WERI-Rb-1 (cell line): ENCODE data around the gene KRTCAP2.

Experiments
- DNase-seq: peaks from one replicate; pipeline ENCODE4 v3.0.0-alpha.2; 2020
- H3K27ac ChIP-seq: fragments of 250-450 bp; sonication (Bioruptor Pico); 2 replicates; pipeline ENCODE4 v1.5.1; 2020; ENCODE audit warnings: mild to moderate bottlenecking, moderate library complexity
- H3K27me3 ChIP-seq: fragments of 250-450 bp; sonication (Bioruptor Pico); 2 replicates; pipeline ENCODE4 v1.5.1; 2021; ENCODE audit warnings: mild to moderate bottlenecking, low read depth, moderate library complexity; ENCODE audit not compliant: insufficient read depth, severe bottlenecking
- H3K36me3 ChIP-seq: fragments of 250-450 bp; sonication (Bioruptor Pico); 2 replicates; pipeline ENCODE4 v1.5.1; 2020; ENCODE audit warnings: mild to moderate bottlenecking, moderate library complexity
- H3K4me3 ChIP-seq: 2 replicates; pipeline ENCODE4 v1.5.1; 2011; ENCODE audit warnings: low read depth, mild to moderate bottlenecking, control low read depth, low read length
- H3K9me3 ChIP-seq: fragments of 250-450 bp; sonication (Bioruptor Pico); 2 replicates; pipeline ENCODE4 v1.5.1; 2021; ENCODE audit warnings: mild to moderate bottlenecking, moderate library complexity; ENCODE audit not compliant: severe bottlenecking
- TF ChIP-seq, protein P1 (sequence below): IDR thresholded peaks from 2 replicates; pipeline ENCODE4 v1.5.1; 2011; ENCODE audit warnings: low read depth, mild to moderate bottlenecking, control low read depth, inconsistent platforms, low read length

The KRTCAP2 gene

DNA sequence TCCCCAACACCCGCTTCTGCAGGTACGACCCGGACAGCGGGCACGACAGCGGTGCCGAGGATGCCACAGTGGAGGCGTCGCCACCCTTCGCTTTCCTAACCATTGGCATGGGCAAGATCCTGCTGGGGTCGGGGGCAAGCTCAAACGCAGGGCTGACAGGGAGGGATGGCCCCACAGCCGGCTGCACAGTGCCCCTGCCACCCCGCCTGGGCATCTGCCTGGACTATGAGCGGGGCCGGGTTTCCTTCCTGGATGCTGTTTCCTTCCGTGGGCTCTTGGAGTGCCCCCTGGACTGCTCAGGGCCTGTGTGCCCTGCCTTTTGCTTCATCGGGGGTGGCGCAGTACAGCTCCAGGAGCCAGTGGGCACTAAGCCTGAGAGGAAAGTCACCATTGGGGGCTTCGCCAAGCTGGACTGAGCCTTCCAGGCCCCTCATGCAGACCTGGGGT lies 10.7 kb upstream of the KRTCAP2 start:
- Histone ChIP-seq H3K27me3 (no peaks in the 10 kb centered on the region), H3K27ac (no peak overlapping the region), H3K4me3 (no peak overlapping the region), H3K36me3 (peaks cover 18% of the 10 kb centered on the region), H3K9me3 (no peaks in the 10 kb centered on the region)
- TF ChIP-seq, protein P1, sequence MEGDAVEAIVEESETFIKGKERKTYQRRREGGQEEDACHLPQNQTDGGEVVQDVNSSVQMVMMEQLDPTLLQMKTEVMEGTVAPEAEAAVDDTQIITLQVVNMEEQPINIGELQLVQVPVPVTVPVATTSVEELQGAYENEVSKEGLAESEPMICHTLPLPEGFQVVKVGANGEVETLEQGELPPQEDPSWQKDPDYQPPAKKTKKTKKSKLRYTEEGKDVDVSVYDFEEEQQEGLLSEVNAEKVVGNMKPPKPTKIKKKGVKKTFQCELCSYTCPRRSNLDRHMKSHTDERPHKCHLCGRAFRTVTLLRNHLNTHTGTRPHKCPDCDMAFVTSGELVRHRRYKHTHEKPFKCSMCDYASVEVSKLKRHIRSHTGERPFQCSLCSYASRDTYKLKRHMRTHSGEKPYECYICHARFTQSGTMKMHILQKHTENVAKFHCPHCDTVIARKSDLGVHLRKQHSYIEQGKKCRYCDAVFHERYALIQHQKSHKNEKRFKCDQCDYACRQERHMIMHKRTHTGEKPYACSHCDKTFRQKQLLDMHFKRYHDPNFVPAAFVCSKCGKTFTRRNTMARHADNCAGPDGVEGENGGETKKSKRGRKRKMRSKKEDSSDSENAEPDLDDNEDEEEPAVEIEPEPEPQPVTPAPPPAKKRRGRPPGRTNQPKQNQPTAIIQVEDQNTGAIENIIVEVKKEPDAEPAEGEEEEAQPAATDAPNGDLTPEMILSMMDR, result no peak
- no peak for DNase-seq

DNA sequence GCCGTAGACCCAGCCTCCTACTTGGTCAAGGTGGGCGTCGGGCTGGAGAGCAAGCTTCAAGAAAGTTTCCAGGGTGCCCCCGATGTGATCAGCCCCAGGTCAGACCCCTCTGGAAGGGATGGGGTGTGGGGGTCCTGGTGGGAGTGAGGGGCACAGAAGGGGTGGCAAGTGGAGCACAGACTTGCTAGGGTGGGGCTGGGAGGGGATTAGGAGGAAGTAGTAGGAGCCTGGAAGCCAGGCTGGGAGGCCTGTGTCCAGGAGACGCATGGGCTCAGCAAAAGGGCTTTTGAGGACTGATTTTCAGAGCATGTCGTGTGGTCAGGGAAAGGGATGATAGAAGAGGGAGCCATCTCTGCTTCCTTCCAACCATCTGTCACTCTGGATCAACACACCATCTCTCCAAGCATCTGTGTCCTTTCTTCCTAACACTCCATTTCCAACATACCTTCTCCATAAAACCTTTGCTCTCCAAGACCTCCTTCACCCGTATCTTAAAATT lies 9.0 kb upstream of the KRTCAP2 start:
- Histone ChIP-seq H3K27me3 (no peaks in the 10 kb centered on the region), H3K36me3 (peaks cover 27% of the 10 kb centered on the region), H3K9me3 (no peaks in the 10 kb centered on the region), H3K27ac (peak overlapping the region; percentile 67), H3K4me3 (no peak overlapping the region)
- TF ChIP-seq, protein P1, result no peak
- peak; percentile 89 for DNase-seq

GRCh38 chr1:155181371-155182051 lies 8.4 kb upstream of the KRTCAP2 start:
- Histone ChIP-seq H3K4me3 (no peak overlapping the region), H3K27me3 (no peaks in the 10 kb centered on the region), H3K9me3 (no peaks in the 10 kb centered on the region), H3K27ac (peak overlapping the region; percentile 67), H3K36me3 (peaks cover 30% of the 10 kb centered on the region)
- TF ChIP-seq, protein P1, result no peak
- DNase-seq, result peak; percentile 11

DNA sequence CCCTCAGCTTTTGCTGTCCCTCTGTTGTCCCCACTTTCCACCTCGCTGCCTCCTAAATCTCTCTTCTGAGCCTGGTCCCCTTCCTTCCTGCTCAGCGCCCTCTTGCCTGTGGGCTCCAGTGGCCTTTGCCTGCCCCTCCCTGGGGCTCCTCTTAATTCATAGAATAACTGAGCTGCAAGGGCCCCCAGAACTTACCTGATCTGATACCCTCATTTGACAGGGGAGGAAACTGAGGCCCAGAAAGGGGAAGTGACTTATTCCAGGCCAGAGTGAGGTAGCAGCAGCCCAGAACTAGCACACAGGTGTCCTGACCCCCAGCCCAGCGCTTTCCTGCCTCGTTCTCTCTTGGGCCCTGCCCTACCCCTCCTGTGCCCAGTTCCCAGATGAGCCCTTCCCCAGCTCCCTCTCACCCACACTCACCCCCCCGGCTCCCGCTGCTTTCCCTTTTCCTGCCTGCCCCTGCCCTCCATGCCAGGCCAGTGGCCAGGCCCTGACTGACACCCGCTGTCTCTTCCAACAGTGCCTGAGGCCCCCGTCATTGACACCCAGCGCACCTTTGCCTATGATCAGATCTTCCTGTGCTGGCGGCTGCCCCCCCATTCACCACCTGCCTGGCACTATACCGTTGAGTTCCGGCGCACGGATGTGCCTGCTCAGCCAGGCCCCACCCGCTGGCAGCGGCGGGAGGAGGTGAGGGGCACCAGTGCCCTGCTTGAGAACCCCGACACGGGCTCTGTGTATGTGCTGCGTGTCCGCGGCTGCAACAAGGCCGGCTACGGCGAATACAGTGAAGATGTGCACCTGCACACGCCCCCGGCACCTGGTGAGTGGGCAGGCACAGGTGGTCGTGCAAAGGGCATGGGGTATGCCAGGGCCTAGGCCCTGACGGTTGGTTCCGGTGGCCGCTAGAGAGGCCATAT lies 6.3 kb upstream of the KRTCAP2 start:
- H3K9me3 ChIP-seq, result no peaks in the 10 kb centered on the region
- peak; percentile 29 for DNase-seq
- TF ChIP-seq, protein P1, result no peak

GRCh38 chr1:155178441-155179111 lies 5.5 kb upstream of the KRTCAP2 start:
- H3K4me3 ChIP-seq, result no peak overlapping the region
- peaks cover 30% of the 10 kb centered on the region for H3K36me3 ChIP-seq
- DNase-seq, result peak; percentile 25
- H3K27me3 ChIP-seq, result no peaks in the 10 kb centered on the region
- H3K9me3 ChIP-seq, result no peaks in the 10 kb centered on the region
- no peak overlapping the region for H3K27ac ChIP-seq
- TF ChIP-seq, protein P1, result no peak

More for the DNA sequence above, 6.3 kb upstream of the KRTCAP2 start:
- Histone ChIP-seq H3K4me3 (no peak overlapping the region), H3K36me3 (peaks cover 30% of the 10 kb centered on the region), H3K27ac (no peak overlapping the region), H3K27me3 (no peaks in the 10 kb centered on the region)
